ENCODE measurements around the gene TPD52L3.

DNA sequence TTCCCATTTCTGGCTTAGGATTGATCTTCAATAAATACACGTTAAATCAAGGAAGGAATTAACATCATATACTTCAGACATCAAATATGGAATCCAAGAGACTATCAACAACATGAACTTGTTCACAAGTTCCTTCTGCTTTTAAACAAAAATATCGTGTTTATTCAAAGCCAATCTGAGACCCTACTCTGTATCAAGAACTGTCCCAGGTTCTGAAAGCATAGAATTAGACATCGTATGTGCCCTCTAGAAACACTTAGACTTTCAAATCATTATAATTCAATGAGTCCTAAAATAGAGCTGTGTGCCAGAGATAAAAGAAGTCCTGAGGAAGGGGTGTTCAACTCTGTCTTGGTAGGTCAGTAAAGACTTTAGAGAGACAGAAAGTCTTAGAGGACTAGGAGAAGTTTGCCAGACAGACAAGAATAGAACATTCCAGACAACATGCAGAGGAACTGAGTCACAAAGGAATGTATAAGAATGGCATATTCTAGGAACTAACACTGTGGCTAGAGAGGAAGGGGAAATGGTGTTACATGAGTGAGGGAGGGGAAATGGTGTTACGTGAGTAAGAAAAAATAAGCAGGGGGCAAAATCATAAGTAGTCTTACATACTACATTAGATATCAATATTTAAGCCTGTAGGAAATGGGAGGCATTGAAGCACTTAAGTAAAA, 2.9 kb downstream of the TPD52L3 start:
- TF ChIP-seq, protein P1, sequence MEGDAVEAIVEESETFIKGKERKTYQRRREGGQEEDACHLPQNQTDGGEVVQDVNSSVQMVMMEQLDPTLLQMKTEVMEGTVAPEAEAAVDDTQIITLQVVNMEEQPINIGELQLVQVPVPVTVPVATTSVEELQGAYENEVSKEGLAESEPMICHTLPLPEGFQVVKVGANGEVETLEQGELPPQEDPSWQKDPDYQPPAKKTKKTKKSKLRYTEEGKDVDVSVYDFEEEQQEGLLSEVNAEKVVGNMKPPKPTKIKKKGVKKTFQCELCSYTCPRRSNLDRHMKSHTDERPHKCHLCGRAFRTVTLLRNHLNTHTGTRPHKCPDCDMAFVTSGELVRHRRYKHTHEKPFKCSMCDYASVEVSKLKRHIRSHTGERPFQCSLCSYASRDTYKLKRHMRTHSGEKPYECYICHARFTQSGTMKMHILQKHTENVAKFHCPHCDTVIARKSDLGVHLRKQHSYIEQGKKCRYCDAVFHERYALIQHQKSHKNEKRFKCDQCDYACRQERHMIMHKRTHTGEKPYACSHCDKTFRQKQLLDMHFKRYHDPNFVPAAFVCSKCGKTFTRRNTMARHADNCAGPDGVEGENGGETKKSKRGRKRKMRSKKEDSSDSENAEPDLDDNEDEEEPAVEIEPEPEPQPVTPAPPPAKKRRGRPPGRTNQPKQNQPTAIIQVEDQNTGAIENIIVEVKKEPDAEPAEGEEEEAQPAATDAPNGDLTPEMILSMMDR (conservative IDR thresholded peaks at IDR 0.05; ENCODE audit: low read length), result no peak
- no peak for TF ChIP-seq EZH2phosphoT487 (IDR thresholded peaks at IDR 0.05; ENCODE audit: borderline replicate concordance, low read depth, low read length)

All from OCI-LY7 (cell line).